GM18519 (cell line): ENCODE results near the gene CDC42BPA.
"Not testable (repeated sequence)": the region's sequence is repeated elsewhere in the genome, so short reads cannot be mapped to it uniquely, and the experiment has no call there.

ENCODE experiments used
- ATAC-seq: cut with Tn5 transposase; IDR thresholded peaks from one replicate; pipeline ENCODE4 v1.9.1; 2021; ENCODE audit warnings: mild to moderate bottlenecking, moderate library complexity; ENCODE audit not compliant: unreplicated experiment, low FRiP score

Gene CDC42BPA

DNA sequence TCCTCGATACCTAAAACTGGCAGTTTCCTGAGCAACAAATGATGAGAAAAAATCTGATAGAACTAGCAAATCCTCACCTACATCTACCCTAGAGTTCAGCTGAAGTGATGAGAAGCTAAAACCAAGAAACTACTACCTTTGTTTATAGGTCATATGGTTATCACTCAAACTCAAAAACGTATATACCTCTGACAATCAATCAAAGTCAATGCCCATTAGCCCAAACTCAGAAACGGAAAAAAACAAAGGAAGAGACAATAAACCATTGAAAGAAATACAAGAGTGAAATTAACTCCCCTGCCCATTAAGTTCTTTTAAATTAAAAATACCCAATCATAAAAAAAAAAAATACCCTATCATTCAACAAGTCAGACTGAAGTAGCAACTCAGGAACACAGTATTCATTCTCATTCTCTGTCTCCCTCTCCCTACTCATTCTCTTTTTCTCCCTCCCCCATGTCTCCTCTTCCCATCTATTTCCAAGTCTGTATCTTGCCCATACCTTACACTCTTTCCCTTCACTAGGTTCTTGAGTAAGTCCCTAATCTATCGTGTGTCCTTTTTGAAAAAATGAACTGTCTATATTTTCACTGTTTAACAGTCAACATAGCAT, 6.8 kb downstream of the CDC42BPA start:
- no peak for ATAC-seq

DNA sequence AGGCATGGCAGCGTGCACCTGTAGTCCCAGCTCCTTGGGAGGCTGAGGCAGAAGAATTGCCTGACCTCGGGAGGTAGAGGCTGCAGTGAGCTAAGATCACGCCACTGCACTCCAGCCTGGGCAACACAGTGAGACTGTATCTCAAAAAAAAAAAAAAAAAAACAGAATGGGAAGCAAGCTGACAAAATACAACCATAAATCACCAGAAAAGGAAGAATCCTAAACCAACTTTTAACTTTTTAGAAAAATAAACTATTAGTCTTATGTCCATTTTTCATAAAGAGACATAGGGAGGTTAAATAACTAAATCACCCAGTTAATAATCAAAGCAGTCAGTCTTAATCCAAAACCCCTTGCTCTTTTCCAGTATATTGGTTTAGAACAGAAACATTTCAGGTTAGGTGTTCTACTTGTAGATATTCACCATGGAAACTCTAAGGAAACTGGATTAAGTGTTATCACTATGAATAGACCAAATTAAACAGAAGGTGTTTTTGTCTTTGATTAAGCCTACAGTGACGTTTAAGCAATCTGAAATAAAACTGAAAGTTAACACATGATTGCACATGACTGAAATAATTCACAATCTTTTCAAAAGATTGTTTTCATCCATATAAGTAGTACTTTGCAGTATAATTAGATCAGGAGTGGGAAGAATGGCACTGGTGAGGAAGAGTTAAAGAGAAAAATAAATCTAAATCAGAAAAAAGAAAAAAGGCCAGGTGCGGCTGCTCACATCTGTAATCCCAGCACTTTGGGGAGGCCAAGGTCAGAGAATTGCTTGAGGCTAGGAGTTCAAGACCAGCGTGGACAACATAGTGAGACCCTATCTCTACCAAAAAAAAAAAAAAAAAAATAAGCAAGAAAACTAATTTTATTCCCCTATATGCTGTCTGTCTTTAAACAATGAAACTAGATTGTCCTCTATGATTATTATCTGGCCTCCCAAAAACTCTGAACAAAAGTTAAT, 9.6 kb downstream of the CDC42BPA start:
- ATAC-seq = no peak

DNA sequence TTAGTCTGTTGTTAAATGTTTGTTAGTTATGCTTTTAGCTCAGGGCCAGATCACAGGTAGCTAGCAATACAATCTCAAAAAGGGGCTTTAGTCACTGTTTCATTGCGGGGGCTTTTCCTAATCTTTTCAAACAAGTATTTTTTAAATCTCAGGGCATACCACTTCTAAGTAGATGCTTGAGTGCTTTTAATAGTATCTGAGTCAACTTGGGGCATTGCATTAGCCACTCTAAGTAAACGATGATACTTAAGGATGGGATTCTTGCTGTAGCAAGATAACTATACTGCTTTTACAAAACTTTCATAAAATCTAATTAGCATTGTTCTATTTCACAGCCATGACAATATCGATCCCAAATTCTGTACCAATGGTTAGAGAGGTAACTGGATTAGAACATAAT, 11.6 kb downstream of the CDC42BPA start:
- ATAC-seq = no peak

DNA sequence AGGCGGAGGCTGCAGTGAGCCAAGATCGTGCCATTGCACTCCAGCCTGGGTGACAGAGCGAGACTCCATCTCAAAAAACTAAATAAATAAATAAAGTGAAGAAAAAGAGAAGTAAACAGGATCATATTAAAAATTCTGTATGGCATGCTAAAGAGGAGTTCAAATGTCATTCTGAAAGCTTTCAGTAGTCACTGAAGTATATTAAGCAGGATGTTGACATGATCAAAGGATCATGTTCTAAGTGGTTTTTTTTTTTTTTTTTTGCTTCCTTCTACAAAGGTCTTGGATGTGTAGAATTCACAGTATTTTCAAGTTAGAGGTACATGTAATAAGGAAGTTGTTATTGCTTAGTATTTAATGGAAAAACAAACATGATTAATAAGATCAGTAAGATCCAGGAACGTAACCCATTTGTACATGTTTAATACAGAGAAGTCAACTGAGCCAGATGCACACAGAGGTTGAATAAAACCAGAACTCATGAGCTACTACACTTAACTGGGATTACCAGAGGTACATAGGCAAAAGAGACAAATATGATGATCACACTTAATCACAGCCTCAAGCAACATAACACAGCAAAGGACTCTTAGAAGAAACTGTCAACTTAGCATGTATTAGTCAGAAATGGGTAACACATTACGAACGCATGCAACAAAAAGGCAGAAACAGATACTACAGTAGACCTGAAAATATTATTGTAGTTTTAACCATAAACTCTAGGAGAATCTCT, 12.2 kb downstream of the CDC42BPA start:
- no peak for ATAC-seq

- ATAC-seq = no peak
These were observed 13.6 kb downstream of the CDC42BPA start for GRCh38 chr1:227304665-227305064.

GRCh38 chr1:227303662-227304061, 14.6 kb downstream of the CDC42BPA start:
- ATAC-seq = no peak

DNA sequence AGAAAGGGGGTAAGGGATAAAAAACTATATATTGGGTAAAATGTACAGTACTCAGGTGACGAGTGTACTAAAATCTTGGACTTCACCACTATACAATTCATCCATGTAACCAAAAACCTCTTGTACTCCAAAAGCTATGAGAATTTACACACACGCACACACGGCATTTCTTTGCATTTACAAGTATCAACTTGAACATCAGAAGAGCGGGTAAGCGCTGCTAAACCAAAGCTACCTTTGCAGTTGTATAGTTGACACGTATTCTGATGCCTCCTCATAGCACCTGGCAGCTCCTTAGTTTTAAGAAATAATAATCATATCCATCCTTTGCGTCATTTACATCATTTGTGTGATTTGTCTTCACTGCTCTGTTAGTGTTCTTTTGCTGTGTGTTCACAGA, 17.6 kb downstream of the CDC42BPA start:
- no peak for ATAC-seq

DNA sequence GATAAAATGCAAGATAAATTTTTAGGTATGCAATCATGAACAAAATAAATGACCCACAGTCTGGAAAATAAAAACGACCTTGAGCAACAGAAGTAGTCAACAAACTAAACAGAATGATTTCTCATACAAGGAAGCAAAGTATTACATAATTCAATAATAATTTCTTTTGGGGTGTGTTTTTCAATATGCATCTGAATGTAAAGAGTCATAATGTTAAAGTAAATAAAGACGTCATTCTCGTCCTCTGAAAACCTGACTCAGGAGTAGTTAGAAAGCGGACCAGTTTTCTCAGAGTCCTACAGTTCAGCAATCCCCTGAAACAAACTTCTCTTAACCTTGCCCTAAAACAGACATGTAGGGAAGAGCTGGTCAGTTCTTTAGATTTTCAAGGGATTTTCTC, 18.6 kb downstream of the CDC42BPA start:
- ATAC-seq = no peak

DNA sequence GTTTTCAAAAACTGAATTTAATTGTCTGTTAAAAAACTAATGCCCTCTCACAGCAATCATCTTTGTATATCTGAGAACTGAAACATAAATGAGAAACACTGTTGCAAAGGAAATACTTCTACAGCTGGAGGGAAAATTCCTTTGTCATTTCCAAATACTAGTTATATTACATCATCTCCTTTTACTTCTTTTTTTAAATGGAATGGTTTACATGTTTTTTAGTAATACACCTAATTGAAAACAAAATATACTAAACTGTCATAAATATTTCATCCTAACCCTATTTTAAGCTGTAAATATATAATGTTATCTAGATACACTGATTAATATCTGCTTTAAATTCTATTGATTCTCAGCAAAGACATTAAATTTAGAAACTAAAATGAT, 19.1 kb downstream of the CDC42BPA start:
- ATAC-seq = no peak

GRCh38 chr1:227298512-227299240, 19.6 kb downstream of the CDC42BPA start:
- no peak for ATAC-seq

DNA sequence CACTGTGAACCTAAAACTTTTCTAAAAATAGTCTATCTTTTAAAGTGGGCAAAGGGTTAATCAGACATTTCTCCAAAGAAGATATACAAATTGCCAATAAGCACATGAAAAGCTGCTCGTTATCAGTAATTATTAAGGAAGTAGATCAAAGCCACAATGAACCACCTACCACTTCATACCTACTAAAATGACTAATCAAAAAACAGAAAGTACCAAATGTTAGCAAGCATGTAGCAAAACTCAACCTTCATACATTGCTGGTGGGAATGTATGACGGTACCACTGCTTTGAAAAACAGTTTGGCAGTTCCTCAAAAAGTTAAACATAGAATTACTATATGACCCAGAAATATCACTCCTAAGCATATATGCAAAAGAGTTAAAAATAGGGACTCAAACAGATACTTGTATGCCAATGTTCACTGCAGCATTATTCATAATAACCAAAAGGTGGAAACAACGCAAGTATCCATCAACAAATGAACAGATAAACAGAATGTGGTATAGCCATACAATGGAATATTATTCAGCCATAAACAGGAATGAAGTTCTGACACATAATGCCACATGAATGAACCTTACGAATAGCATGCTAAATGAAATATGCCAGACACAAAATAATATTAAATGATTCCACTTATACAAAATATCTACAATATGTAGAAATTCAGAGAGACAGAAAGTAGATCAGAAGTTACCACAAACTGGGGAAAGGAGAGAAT, 21.1 kb downstream of the CDC42BPA start:
- ATAC-seq = no peak

GRCh38 chr1:227295609-227296008, 22.7 kb downstream of the CDC42BPA start:
- ATAC-seq = no peak

GRCh38 chr1:227285745-227286144, 32.5 kb downstream of the CDC42BPA start:
- ATAC-seq = no peak

DNA sequence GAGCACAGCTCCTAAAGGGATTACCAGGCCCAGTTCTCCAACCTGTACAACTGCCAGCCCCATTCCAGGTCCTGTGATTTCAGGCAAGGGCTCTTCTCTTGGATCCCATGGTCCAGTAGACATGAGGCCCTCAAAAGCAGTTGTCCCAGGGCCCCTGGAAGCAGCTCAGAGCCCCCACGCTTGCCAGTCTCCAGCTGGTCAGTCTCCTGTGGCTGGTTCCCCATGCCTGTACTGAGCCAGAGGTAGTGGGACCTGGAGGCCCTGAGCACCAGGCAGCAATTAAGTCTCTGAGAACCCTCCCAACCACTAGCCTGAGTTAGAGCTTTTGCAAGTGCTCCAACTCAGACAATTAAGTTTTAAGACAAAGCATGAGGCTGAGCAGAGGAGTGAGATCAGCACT, 36.9 kb downstream of the CDC42BPA start:
- ATAC-seq = no peak

- ATAC-seq = no peak
These were observed 37.5 kb downstream of the CDC42BPA start for GRCh38 chr1:227280836-227281235.

DNA sequence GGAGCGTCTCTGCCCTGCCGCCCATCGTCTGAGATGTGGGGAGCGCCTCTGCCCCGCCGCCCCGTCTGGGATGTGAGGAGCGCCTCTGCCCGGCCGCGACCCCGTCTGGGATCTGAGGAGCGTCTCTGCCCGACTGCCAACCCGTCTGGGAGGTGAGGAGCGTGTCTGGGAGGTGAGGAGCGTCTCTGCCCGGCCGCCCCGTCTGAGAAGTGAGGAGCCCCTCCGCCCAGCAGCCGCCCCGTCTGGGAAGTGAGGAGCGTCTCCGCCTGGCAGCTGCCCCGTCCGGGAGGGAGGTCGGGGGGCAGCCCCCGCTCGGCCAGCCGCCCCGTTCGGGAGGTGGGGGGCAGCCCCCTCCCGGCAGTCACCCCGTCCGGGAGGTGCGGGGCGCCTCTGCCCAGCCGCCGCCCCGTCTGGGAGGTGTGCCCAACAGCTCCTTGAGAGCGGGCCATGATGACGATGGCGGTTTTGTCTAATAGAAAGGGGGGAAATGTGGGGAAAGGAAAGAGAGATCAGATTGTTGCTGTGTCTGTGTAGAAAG, 42.1 kb downstream of the CDC42BPA start:
- ATAC-seq = not testable (repeated sequence)

DNA sequence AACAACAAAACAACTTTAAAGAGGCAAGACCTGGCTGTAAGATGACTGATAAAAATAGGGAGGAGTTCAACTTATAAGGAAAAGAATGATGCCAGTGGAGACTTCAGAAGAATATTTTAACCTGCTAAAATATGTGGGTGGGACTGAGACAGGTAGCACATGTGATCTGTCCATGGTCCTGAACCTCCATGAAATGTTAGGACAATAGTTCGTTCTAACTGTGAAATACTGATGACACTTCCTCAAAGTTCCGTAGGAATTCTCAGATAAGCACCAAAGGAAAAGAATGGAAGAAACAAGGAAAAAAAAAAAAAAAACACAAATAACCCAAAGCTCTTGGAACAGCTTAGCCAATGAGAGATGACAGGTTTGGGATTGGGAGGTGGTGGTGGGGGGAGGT, 44.7 kb downstream of the CDC42BPA start:
- no peak for ATAC-seq

DNA sequence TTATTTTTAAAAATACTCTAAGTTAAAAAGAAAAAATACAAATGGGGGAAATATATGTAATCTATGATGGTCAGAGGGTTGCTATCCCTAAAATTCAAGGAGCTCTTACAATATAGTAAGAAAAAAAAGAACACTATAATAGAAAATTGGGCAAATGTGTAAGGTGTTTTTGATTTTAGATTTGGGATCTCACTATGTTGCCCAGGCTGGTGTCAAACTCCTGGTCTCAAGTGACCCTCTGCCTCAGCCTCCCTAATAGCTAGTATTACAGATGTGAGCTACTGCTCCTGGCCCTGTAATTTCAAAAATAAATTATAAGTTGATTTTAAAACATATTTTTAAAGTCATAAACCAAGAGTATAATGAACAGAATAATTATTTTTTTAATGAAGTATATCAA, 45.9 kb downstream of the CDC42BPA start:
- no peak for ATAC-seq

- no peak for ATAC-seq
These were observed 47.7 kb downstream of the CDC42BPA start for GRCh38 chr1:227270554-227270953.

GRCh38 chr1:227268943-227269342, 49.3 kb downstream of the CDC42BPA start:
- no peak for ATAC-seq
